HG03575 (cell line): ENCODE data around the gene HERPUD1.
A peak's percentile ranks its signal among the peaks of the same experiment; 100 is the strongest.

ENCODE experiments used
- ATAC-seq: cut with Tn5 transposase; IDR thresholded peaks from one replicate; pipeline ENCODE4 v1.9.1; 2021; ENCODE audit not compliant: unreplicated experiment, insufficient number of reproducible peaks, low FRiP score; ENCODE audit errors: extremely low read depth

HERPUD1 gene

DNA sequence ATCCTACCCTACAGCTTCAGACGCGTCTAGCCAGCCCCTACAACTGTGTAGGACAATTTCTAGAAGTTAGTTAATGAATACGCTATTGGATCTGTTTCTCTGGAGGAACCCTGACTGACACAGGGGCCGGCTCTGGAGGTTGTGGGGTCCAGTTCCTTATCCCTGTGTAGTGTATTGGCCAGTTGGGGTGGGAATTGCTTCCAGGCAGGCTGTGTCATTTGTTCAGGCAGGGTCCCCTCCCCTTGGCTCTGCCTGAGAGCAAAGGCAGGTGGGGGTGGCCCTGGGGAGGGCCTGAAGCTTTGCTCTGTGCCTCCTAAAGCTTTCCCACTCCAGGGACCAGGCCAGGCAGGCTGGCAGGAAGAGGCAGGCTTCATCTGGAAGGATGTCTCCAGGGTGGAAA is 18.1 kb downstream of the HERPUD1 start:
- ATAC-seq = no peak

DNA sequence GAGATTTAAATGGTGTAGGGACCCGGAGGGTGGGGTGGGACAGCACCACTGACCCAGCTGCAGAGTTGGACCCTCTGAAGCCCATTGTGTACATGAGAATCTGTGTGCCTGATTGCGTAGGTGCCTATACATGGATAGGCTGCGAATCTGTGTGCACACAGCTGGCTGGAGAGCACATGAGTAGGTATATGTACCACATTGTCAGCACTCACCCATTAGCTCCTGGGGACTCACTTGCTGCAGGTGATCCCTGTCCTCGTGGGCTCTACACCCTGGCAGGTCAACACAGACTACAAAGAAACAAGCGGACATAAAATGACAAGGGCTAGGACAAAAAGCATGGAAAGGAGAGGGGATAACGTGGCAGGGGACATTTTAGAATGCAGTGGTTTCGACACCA is 18.5 kb downstream of the HERPUD1 start:
- no peak for ATAC-seq

DNA sequence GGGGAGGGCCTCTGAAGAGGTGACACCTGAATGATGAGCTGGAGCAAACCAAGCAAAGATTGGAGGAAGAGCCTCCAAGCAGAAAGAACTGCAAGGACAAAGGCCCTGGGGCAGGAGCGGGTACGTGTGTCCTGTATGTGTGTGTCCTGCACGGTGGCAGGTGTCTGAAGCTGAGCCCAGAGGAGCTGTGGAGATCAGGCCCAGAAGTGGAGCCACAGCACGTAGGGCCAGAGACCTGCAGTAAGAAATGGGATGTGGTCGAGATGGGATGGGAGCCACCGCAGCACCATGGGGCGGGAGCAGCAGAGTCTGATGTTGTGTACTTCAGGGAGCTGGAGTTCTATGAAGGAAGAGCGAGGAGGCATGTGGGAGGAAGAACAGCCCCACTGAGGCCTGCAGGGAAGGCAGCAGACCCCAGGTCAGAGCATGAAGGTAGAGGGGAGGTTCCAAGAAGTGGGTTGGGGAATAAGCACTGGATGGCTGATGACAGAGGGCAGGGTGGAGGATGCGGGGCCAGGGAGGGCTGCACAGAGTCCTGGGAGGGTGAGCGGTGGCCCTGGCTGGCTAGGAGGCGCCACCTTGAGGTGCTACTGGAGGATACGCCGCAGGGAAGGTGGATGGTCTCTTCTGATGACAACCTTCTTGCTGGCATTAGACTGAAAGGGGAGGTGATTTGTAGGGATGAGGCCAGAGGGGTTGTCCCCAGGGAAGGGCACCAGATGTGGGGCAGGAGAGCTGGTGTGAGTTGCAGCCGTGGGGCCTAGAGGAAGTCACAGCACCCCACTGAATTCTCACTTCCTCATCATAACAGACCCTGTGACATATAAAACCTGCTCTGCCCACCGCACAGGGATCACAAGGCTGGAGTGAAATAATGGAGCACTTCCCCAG is 19.2 kb downstream of the HERPUD1 start:
- no peak for ATAC-seq

DNA sequence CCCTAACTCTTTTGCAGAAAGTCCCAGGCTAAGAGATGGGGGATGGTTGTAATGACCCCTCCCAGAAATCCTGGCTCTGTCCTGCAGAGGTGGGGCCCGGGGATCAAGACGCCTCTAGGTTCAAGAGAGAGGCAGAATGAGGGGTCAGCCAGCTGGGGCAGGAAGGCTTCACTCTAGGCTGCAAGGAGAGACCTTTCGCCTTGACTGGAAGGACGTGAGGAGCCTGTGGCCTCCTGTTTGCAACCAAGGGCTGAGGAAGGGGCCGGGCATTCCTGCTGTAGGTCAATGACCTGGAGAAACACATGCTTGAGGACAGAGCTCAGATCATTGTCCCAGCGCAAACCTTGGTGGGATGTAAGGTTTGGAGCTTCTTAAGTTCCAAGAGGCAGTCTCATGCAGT is 21.1 kb downstream of the HERPUD1 start:
- ATAC-seq = no peak

DNA sequence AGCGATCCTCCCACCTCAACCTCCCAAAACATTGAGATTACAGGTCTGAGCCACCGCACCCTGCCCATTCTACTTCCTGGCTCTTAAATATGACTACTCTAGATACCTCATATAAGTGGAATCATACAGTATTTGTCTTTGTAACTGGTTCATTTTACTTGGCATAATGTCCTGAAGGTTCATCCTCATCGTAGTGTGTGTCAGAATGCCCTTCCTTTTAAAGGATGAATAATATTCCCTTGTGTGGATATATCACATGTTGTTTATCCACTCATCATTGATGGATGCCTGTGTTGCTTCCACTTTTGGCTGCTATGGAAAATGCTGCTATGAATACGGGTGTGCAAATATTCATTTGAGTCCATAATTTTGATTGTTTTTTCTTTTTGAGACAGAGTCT is 24.1 kb downstream of the HERPUD1 start:
- no peak for ATAC-seq

DNA sequence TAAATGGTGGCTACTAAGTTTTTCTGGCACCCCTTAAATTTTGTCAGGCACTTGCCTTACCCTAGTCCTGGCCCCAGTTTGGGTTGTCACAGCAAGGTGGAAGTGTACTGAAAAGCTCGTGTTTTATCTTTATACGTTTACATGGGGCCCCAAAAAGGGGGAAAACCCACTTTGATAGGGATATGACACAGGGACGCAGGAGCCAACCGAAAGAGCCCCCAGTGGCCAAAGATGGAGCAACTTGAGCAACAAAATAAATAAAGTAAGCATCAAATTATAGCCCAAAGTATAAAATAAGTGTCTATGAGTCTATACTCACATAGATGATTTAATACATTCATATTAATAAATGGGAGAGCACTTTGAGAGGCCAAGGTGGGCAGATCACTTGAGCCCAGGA is 24.8 kb downstream of the HERPUD1 start:
- ATAC-seq = no peak

DNA sequence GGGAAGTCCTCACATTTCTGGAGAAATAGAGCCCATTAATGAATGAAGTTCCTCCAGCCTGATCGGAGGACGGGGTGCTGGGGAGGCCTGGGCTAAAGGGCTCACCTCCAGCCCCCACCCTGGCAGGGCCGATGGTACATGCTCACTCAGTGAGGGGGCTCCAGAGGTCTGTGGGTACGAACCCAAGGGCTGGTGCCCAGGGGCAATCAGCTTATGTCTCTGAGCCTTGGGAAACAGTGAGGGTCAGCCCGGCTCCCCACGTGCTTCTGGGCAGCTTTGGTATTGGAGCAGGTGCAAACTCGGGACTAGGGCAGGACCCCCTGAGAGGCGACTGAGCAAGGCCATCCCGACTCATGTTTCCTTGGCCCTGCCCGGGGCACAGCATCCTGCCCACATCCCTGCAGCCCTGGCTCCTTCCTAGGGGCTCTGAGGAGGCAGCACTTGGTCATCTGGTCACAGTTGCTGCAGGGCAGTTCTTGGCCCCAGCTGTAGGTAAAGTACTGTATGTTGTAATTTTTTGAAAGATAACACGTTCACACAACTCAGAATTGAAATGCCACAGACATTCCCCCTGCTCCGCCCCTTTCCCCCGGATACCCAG is 28.8 kb downstream of the HERPUD1 start:
- no peak for ATAC-seq

DNA sequence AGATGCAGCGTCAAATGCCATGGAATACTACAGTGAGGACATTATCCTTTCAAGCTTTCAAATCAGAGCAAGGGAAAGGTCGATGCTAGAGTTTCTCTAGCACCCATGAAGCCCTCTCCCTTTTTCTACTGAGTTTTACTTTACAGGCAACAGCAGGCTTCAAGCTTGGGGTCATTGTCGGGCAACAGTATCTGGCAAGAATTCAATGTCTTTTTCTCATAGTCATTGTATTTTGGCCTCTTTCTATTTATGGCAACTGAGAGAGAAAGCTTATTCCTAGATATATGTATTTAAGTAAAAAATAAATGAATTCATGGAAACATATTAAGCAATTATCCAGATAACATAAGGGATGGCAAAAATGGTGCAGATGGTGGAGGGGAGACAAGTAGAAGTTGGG is 29.4 kb downstream of the HERPUD1 start:
- no peak for ATAC-seq

DNA sequence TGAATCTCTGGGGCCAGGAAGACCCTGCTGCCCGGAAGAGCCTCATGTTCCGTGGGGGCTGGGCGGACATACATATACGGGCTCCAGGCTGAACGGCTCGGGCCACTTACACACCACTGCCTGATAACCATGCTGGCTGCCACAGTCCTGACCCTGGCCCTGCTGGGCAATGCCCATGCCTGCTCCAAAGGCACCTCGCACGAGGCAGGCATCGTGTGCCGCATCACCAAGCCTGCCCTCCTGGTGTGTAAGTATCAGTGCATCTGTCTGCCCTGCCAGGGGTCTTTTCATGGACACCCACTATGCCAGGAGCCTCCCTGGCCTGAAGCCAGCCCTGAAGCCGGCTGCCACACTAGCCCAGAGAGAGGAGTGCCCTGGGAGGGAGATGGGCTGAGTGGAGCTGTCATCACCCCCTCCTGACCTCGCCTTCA is 29.9 kb downstream of the HERPUD1 start, which contains the start of gene CETP:
Gene CETP (plus strand): TSS at position 100 of the 431 bp plus-strand sequence. CDS start 30 bp downstream, at position 130.
- no peak for ATAC-seq

DNA sequence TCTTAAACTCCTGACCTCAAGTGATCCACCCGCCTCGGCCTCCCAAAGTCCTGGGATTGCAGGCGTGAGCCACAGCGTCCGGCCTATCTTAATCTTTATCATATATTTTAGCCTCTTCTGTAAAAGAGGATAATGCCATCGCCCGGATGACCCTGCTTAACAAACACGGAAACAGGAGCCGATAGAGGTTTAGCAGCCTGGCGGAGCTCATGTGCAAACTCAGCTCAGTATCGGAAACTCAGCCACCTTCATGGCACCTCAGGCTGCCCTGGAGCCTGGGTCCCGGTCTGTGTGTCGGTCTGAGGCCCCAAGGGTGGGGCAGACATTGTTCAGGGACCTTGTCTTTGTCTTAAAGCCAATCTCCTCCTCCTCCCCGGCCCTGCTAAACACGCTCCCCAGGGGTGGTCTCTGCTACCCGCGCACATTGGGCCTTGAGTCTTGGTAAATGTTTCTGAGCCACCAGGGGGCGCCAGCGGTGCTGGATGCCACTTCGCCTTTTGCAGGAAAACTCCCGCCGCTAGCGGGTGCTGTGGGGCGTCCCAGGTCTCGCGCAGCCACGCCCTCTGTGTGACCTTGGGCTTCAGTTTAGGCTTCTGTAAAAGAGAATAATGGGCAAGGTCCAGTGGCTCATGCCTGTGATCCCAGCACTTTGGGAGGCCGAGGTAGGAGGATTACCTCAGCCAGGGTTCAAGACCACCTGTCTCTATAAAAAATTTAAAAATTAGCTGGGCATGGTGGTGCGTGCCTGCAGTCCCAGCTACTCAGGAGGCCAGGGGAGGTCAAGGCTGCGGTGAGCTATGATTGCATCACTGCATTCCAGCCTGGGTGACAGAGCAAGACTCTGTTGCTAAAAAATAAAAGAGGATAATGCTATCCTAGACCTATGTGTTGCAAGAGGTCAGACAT is 32.6 kb downstream of the HERPUD1 start:
- no peak for ATAC-seq

DNA sequence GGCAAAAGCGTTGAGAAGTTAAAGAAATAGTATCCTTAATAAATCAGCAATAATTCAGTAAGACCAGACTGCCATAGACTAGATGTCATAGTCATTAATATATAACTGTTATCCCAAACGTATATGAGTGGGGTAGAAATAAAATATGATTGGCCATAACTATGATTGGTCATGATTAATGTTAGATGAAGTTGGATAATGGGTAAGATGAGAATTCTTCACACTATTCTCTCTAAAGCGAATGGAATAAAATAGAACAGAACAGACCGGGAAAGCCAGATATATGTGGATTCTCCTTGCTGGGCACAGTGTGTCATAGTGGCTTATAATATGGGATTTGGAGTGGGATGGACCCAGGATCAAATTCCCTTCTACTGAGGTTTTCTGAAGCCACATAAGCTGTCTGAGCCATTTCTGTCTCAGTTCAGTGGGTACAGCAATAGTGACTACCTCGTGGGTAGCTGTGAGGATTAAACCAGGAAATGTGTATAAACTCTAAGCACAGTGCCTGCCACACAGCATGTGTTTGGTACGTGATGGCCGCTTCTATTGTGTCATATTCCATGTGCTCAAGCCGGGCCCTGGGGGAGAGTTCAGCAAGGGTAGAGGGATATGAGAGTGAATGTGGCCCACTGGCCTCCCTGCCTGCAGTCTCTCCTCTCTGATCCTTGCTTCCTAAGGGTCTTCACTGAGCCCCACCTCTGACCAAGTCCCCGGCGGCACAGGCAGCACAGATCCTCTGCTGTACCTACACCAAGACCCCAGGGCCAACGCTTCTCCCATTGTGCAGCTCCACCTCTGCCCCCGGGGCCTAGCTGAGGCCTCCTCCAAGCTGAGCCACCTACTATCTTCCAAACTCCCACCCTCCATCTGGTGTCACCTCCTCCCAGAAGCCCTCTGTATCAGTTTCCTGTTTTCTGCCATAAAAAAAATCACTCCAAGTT is 33.5 kb downstream of the HERPUD1 start:
- ATAC-seq = no peak

DNA sequence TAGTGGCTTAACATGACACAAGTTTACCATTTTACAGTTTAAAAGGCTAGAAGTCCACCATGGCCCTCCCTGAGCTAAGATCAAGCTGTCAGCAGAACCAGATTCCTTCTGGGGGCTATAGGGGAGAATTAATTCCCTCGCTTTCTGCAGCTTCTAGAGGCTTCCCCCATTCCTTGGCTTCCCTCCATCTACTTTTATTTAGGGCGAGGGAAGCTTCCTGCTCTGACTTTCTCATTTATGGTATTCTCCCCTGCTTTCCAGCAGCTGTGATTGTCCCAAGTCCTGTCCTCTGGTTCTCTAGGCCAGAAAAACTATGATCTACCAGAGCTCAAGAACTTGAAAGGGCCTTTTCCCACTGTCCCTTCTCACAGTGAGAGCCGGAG is 34.1 kb downstream of the HERPUD1 start:
- no peak for ATAC-seq

DNA sequence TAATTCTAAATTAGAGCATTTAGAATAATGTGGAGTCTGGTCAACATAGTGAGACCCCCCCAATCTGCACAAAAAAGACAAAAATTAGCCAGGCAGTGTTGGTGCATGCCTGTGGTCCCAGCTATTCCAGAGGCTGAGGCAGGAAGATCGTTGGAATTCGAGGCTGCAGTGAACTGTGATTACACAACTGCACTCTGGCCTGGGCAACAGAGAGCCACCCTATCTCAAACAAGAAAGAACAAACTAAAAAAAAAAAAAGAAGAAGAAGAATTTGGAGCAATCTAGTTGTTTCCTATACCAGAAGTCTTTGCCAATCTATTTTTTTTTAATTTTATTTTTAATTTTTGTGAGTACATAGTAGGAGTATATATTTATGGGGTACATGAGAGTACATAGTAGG is 35.8 kb downstream of the HERPUD1 start:
- no peak for ATAC-seq

DNA sequence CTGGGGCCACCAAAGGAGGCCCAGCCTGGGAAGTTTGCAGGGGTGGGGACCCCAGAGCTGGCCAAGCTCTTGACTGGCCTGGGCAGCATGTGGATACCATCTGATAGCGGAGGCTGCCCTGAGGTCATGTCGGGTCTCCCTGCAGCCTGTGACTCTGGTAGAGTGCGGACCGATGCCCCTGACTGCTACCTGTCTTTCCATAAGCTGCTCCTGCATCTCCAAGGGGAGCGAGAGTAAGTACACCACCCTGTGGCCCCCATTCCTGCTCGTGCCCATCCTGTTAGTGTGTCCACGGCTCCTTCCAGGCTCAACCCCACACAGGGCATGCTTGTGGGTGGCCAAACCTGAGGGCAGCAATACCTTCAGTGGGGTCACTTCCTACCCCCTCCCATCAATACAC is 37.8 kb downstream of the HERPUD1 start:
- ATAC-seq = no peak

DNA sequence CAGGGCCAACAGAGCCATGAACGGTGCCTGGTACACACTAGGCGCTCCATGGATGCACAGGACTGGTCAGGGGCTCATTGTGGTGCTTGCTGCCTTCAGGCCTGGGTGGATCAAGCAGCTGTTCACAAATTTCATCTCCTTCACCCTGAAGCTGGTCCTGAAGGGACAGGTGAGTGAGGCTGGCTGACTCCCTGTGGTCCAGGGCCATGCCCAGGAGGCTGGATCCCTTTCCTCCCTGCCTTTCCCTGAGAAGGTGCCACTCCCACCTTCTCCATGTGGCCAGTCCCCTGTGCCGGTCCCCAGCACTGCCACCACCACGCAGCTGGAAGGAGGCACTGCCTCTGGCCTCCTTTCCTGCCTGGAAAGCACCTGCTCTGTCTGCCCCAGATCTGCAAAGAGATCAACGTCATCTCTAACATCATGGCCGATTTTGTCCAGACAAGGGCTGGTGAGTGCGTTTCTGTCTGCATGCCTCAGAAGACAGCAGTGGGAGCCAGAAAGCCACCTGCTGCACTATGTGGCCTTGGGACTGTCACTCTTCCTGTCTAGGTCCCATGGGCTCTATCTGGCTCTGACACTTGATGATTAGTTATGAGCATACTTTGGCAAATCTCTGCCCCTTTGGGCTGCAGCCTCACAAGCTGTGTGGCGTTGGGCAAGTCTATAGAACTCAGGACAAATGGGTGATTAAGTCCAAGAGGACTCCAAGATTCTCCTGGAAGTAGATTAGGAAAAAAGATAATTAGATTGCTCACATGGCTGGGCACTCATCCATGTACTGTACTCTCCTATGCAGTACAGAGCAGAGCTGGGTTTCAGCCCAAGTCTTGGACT is 39.2 kb downstream of the HERPUD1 start:
- peak; percentile 58 for ATAC-seq

DNA sequence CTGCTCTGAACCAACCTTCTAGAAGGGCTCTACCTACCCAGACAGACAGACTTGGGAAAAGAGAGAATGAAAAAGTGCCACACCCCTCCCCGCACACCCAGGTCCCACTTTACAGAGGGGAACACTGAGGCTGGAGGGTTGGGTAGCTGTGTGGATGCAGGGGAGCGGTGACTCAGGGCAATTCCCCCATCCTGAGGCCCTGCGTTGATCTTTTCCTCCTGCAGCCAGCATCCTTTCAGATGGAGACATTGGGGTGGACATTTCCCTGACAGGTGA is 39.8 kb downstream of the HERPUD1 start:
- no peak for ATAC-seq

DNA sequence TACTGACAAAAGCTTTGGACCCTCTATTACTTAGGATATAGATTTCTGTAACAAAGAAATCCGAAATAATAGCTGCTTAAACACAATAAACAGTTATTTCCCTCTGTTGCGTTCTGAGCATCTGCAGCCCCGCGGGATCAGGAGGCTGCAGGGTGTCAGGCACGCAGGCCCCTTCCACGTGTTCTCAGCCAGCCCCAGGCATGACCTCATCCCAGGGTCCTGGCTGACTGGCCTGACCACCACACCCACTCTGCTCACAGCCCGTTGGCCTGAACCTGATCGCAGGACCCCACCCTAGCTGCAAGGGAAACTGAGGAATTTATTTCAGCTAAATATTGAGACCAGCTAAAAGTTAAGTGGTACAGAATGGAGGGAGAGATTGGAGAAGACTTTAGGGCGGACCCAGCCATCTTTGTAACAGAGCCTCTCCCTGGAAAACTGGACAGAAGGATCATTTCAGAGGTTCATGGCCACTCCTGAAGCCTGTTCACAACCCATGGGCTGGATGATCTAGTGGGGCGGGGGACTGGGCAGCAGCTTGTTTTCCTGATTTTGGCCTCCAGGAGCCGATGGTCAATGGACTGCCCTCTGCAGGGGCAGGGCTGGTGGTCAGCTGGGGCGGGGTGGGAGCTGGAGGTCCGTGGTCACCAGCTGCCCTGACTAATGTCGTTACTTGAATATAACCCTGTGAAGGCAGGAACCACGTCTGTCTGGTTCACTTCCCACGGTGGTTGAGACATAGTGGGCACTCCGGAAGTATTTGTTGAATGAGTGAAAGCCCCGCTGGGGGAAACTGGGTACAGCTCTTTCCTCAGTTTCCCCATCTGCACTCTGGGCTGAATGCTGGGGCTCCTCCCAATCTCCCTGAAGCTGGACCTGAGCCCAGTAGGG is 40.7 kb downstream of the HERPUD1 start:
- no peak for ATAC-seq
